Activated CD8-positive, alpha-beta memory T cell treated with anti-CD3 and anti-CD28 coated beads, Interleukin-2, amount 50 U/mL, for 24 hours (primary cell): ENCODE data around the gene SEMA5A.

ENCODE experiments used
- DNase-seq: peaks from one replicate; pipeline ENCODE4 v3.0.0-alpha.2; 2020; ENCODE audit errors: extremely low read depth

Gene SEMA5A

GRCh38 chr5:9112520-9113291 is 433.2 kb downstream of the SEMA5A start:
- DNase-seq, result no peak

- no peak for DNase-seq
These were observed 437.7 kb downstream of the SEMA5A start for GRCh38 chr5:9108162-9108561.

GRCh38 chr5:9105851-9106250 is 440.0 kb downstream of the SEMA5A start:
- DNase-seq, result no peak

- no peak for DNase-seq
These were observed 441.1 kb downstream of the SEMA5A start for GRCh38 chr5:9104571-9105339.

- DNase-seq, result no peak
These were observed 442.6 kb downstream of the SEMA5A start for GRCh38 chr5:9103290-9103689.

- no peak for DNase-seq
These were observed 446.2 kb downstream of the SEMA5A start for GRCh38 chr5:9099689-9100088.

- no peak for DNase-seq
These were observed 446.9 kb downstream of the SEMA5A start for GRCh38 chr5:9098990-9099389.

- DNase-seq, result no peak
These were observed 451.3 kb downstream of the SEMA5A start for GRCh38 chr5:9094582-9094981.

- no peak for DNase-seq
These were observed 453.8 kb downstream of the SEMA5A start for GRCh38 chr5:9091896-9092662.

- DNase-seq, result no peak
These were observed 455.4 kb downstream of the SEMA5A start for GRCh38 chr5:9090381-9091026.

- DNase-seq, result no peak
These were observed 456.0 kb downstream of the SEMA5A start for GRCh38 chr5:9089893-9090292.

- DNase-seq, result no peak
These were observed 462.9 kb downstream of the SEMA5A start for GRCh38 chr5:9082996-9083395.

- no peak for DNase-seq
These were observed 473.2 kb downstream of the SEMA5A start for GRCh38 chr5:9072701-9073100.

GRCh38 chr5:9071524-9071923 is 474.4 kb downstream of the SEMA5A start:
- no peak for DNase-seq

GRCh38 chr5:9071074-9071473 is 474.8 kb downstream of the SEMA5A start:
- DNase-seq, result no peak

GRCh38 chr5:9069650-9070049 is 476.2 kb downstream of the SEMA5A start:
- DNase-seq, result no peak

GRCh38 chr5:9067154-9067553 is 478.7 kb downstream of the SEMA5A start:
- no peak for DNase-seq

- no peak for DNase-seq
These were observed 479.5 kb downstream of the SEMA5A start for GRCh38 chr5:9066349-9066748.

GRCh38 chr5:9063615-9064245 is 482.1 kb downstream of the SEMA5A start:
- no peak for DNase-seq

- no peak for DNase-seq
These were observed 483.0 kb downstream of the SEMA5A start for GRCh38 chr5:9062873-9063272.

- no peak for DNase-seq
These were observed 485.8 kb downstream of the SEMA5A start for GRCh38 chr5:9059920-9060691.
